ENCODE measurements around the gene BCKDHB.

- TF ChIP-seq CTCF (IDR thresholded peaks at IDR 0.05) (no peak), EP300 (IDR thresholded peaks at IDR 0.05) (no peak), POLR2A (IDR thresholded peaks at IDR 0.05) (no peak), POLR2AphosphoS5 (IDR thresholded peaks at IDR 0.05) (no peak)
Observed at GRCh38 chr6:80209430-80209829, 103.0 kb downstream of the BCKDHB start.
